HCT116 (cell line): Measurements from ENCODE around the gene RPL10A. TPM values are rescaled to one million over a fixed set of nuclear protein-coding genes. Genes with fewer than 3 reads are reported as not detected.

Experiments
- ATAC-seq: fragments of 200-7000 bp; cut with Tn5 transposase; 2 replicates; pipeline ENCODE4 v1.9.1; 2020; ENCODE audit warnings: mild to moderate bottlenecking, moderate library complexity
- BruUV-seq: library from RNA; stranded (reverse); fragments of 400-500 nt; replicated peaks from 2 replicates; lab custom pipeline; 2021; lab: Mats Ljungman, UMichigan
- CTCF ChIA-PET: fragments of 300-600 bp; sonication (Branson Sonifier 250); formaldehyde crosslinking; loops from one replicate; lab custom pipeline; 2021; ENCODE audit warnings: antibody characterized with exemption; lab: Charles Lee
- POLR2A ChIA-PET: fragments of 300-600, 350-600 bp; sonication (Branson Sonifier 250); formaldehyde crosslinking; loops from one replicate; lab custom pipeline; 2021; ENCODE audit warnings: antibody characterized with exemption; lab: Charles Lee
- RAD21 ChIA-PET, 2 experiments: fragments of 300-600 bp; sonication (Branson Sonifier 250); formaldehyde crosslinking; loops; one replicate each; lab custom pipeline; 2023; ENCODE audit warnings: low total read pairs in 2 of 2; ENCODE audit not compliant: uncharacterized antibody in 2 of 2, unreplicated experiment in 2 of 2, low non-redundant PET in 1 of 2; lab: Charles Lee
- DNase-seq: peaks from one replicate; pipeline ENCODE4 v3.0.0-alpha.2; 2010; ENCODE audit warnings: low read depth, low spot score
- H2AFZ ChIP-seq: fragments of 200-600 bp; shearing (Covaris generic), sonication (generic); 2 replicates; pipeline ENCODE4 v1.6.1; 2017; ENCODE audit warnings: low read depth, mixed run types, mixed read lengths, antibody characterized with exemption, low read length; ENCODE audit not compliant: poor library complexity, severe bottlenecking
- H3K27ac ChIP-seq: 2 replicates; pipeline ENCODE4 v1.5.1; 2012; ENCODE audit warnings: low read depth, low read length
- H3K27me3 ChIP-seq: fragments of 200-600 bp; sonication (generic); 2 replicates; pipeline ENCODE4 v1.6.1; 2016; ENCODE audit warnings: mixed run types, low read length, mixed read lengths; ENCODE audit not compliant: insufficient read depth
- H3K36me3 ChIP-seq, 2 experiments: fragments of 200-500 bp in 1 of 2; fragments of 200-600 bp in 1 of 2; sonication (Bioruptor generic) in 1 of 2; sonication (generic) in 1 of 2; 2 replicates each; pipeline versions ENCODE4 v1.5.1 to v1.6.1; 2014 to 2016; ENCODE audit warnings: low read length in 2 of 2, inconsistent platforms in 1 of 2, mixed read lengths in 1 of 2, mixed run types in 1 of 2; ENCODE audit not compliant: insufficient read depth in 2 of 2, control insufficient read depth in 1 of 2
- H3K4me1 ChIP-seq, 2 experiments: fragments of 200-600 bp in 1 of 2; sonication (generic) in 1 of 2; 2 replicates each; pipeline versions ENCODE4 v1.5.1 to v1.6.1; 2012 to 2017; ENCODE audit warnings: low read length in 2 of 2, inconsistent platforms in 1 of 2, mild to moderate bottlenecking in 1 of 2, mixed read lengths in 1 of 2, mixed run types in 1 of 2, moderate library complexity in 1 of 2; ENCODE audit not compliant: insufficient read depth in 2 of 2, control insufficient read depth in 1 of 2
- H3K4me2 ChIP-seq: fragments of 200-600 bp; sonication (generic); 2 replicates; pipeline ENCODE4 v1.6.1; 2017; ENCODE audit warnings: mixed run types, low read length, mixed read lengths
- H3K4me3 ChIP-seq, 2 experiments: fragments of 200-600 bp in 1 of 2; sonication (generic) in 1 of 2; replicated peaks in 1 of 2; 2 replicates each; pipeline ENCODE4 v1.5.1; 2011 to 2016; ENCODE audit warnings: low read length in 2 of 2, control low read depth in 1 of 2, low read depth in 1 of 2, mild to moderate bottlenecking in 1 of 2, mixed read lengths in 1 of 2, mixed run types in 1 of 2
- H3K79me2 ChIP-seq: fragments of 200-600 bp; sonication (generic); 2 replicates; pipeline ENCODE4 v1.6.1; 2017; ENCODE audit warnings: mild to moderate bottlenecking, mixed run types, low read length, moderate library complexity, mixed read lengths; ENCODE audit not compliant: insufficient read depth
- H3K9ac ChIP-seq: fragments of 200-600 bp; sonication (generic); 2 replicates; pipeline ENCODE4 v1.6.1; 2016; ENCODE audit warnings: low read length, mixed read lengths
- H3K9me2 ChIP-seq: fragments of 200-600 bp; sonication (generic), shearing (Covaris generic); 2 replicates; pipeline ENCODE4 v1.6.1; 2017; ENCODE audit warnings: mixed run types, mild to moderate bottlenecking, moderate library complexity; ENCODE audit not compliant: insufficient read depth
- H3K9me3 ChIP-seq, 2 experiments: fragments of 200-500 bp in 1 of 2; fragments of 200-600 bp in 1 of 2; sonication (Bioruptor generic) in 1 of 2; sonication (generic) in 1 of 2; 2 replicates each; pipeline ENCODE4 v1.6.1; 2014 to 2017; ENCODE audit warnings: low read length in 2 of 2, mixed read lengths in 2 of 2, inconsistent platforms in 1 of 2, low read depth in 1 of 2, mild to moderate bottlenecking in 1 of 2, mixed run types in 1 of 2, moderate library complexity in 1 of 2; ENCODE audit not compliant: control insufficient read depth in 1 of 2, insufficient read depth in 1 of 2
- H4K20me1 ChIP-seq: fragments of 200-600 bp; sonication (generic), shearing (Covaris generic); 2 replicates; pipeline ENCODE4 v1.6.1; 2017; ENCODE audit warnings: mixed run types, mild to moderate bottlenecking, moderate library complexity; ENCODE audit not compliant: insufficient read depth
- ATF3 ChIP-seq: IDR thresholded peaks from 2 replicates; pipeline ENCODE4 v1.6.1; 2012
- CBX3 ChIP-seq: IDR thresholded peaks from 2 replicates; pipeline ENCODE4 v1.6.1; 2012; ENCODE audit warnings: low read depth
- CTCF ChIP-seq, 3 experiments: fragments of 200-600 bp in 1 of 3; sonication (generic) in 1 of 3; IDR thresholded peaks in 2 of 3; conservative IDR thresholded peaks in 1 of 3; 2 replicates each; pipeline ENCODE4 v1.5.1; 2012 to 2017; ENCODE audit warnings: low read depth in 2 of 3, low read length in 2 of 3, antibody characterized with exemption in 1 of 3, borderline replicate concordance in 1 of 3, control low read depth in 1 of 3, mild to moderate bottlenecking in 1 of 3, mixed read lengths in 1 of 3, mixed run types in 1 of 3, moderate library complexity in 1 of 3; ENCODE audit not compliant: insufficient read depth in 1 of 3
- EGR1 ChIP-seq: IDR thresholded peaks from 2 replicates; pipeline ENCODE4 v1.6.1; 2012; ENCODE audit warnings: low read depth
- ELF1 ChIP-seq: IDR thresholded peaks from 2 replicates; pipeline ENCODE4 v1.6.1; 2012; ENCODE audit warnings: low read depth, borderline replicate concordance
- EZH2 ChIP-seq: fragments of 200-600 bp; sonication (generic); IDR thresholded peaks from 2 replicates; pipeline ENCODE4 v1.6.1; 2017; ENCODE audit warnings: antibody characterized with exemption, mixed run types
- EZH2phosphoT487 ChIP-seq: fragments of 200-600 bp; IDR thresholded peaks from 2 replicates; pipeline ENCODE4 v1.6.1; 2018; ENCODE audit warnings: antibody characterized with exemption, borderline replicate concordance
- FOSL1 ChIP-seq: IDR thresholded peaks from 2 replicates; pipeline ENCODE4 v1.6.1; 2012; ENCODE audit warnings: low read depth
- JUND ChIP-seq: IDR thresholded peaks from 2 replicates; pipeline ENCODE4 v1.6.1; 2012
- MAX ChIP-seq: IDR thresholded peaks from 2 replicates; pipeline ENCODE4 v1.6.1; 2012
- POLR2A ChIP-seq: IDR thresholded peaks from 2 replicates; pipeline ENCODE4 v1.7.0; 2011; ENCODE audit warnings: borderline replicate concordance; ENCODE audit not compliant: insufficient read depth, insufficient read length; ENCODE audit errors: extremely low read depth
- POLR2AphosphoS5 ChIP-seq: IDR thresholded peaks from 2 replicates; pipeline ENCODE4 v1.6.1; 2011; ENCODE audit warnings: mild to moderate bottlenecking, low read depth, low read length, moderate library complexity
- RAD21 ChIP-seq: IDR thresholded peaks from 2 replicates; pipeline ENCODE4 v1.6.1; 2012; ENCODE audit warnings: low read depth, mild to moderate bottlenecking
- REST ChIP-seq: IDR thresholded peaks from 2 replicates; pipeline ENCODE4 v1.6.1; 2012; ENCODE audit warnings: low read depth
- SP1 ChIP-seq: IDR thresholded peaks from 2 replicates; pipeline ENCODE4 v1.6.1; 2012; ENCODE audit warnings: low read depth
- SRF ChIP-seq: IDR thresholded peaks from 2 replicates; pipeline ENCODE4 v1.6.1; 2012; ENCODE audit warnings: low read depth
- YY1 ChIP-seq: IDR thresholded peaks from 2 replicates; pipeline ENCODE4 v1.6.1; 2011; ENCODE audit warnings: low read length, low read depth, moderate library complexity, mild to moderate bottlenecking; ENCODE audit not compliant: insufficient replicate concordance; ENCODE audit errors: extremely low read depth
- ZBTB33 ChIP-seq: IDR thresholded peaks from 2 replicates; pipeline ENCODE4 v1.6.1; 2011; ENCODE audit warnings: mild to moderate bottlenecking, low read length, moderate library complexity; ENCODE audit not compliant: insufficient replicate concordance; ENCODE audit errors: extremely low read depth
- ZNF274 ChIP-seq: fragments of 200-500 bp; sonication (Bioruptor generic); IDR thresholded peaks from 2 replicates; pipeline ENCODE4 v1.6.1; 2014; ENCODE audit warnings: mild to moderate bottlenecking, low read depth, low read length, inconsistent platforms
- intact Hi-C: fragments of 100-400 bp; cut with micrococcal nuclease; formaldehyde crosslinking; loops from 2 replicates; pipeline ENCODE4 v1.10.0; 2022
- total RNA-seq: library from RNA; stranded (reverse); gene quantifications from one replicate; pipeline ENCODE4 v1.2.1, GENCODE V29; 2021; ENCODE audit not compliant: unreplicated experiment

RPL10A gene
- total RNA-seq, 1 experiment from 2014 or later = 1,981 TPM

GRCh38 chr6:35436071-35436857 is 31.9 kb upstream of the RPL10A start:
- Histone ChIP-seq H4K20me1 (no peaks in the 10 kb centered on the region), H3K4me3 (no peak overlapping the region), H3K4me1 (no peaks in the 10 kb centered on the region), H2AFZ (no peak overlapping the region), H3K9ac (no peak overlapping the region), H3K9me3 (no peaks in the 10 kb centered on the region), H3K79me2 (no peaks in the 10 kb centered on the region), H3K27ac (no peak overlapping the region), H3K9me2 (no peaks in the 10 kb centered on the region), H3K27me3 (no peaks in the 10 kb centered on the region), H3K4me2 (no peak overlapping the region), H3K36me3 (no peaks in the 10 kb centered on the region)
- DNase-seq (no peak), ATAC-seq (no peak)
- intact Hi-C loops = no loop called here
- ChIA-PET RAD21 (no interaction called here), CTCF (interaction anchor here (1.0 kb wide), 1 partner anchor 95 kb away, joined by 3 read pairs; the partner anchor contains the start of gene PPARD), POLR2A (no interaction called here)
- BruUV-seq = no TSS peak
- no peak for TF ChIP-seq POLR2AphosphoS5
- TF ChIP-seq YY1 = no peak
- no peak for TF ChIP-seq ZNF274
- TF ChIP-seq ATF3 = no peak
- no peak for TF ChIP-seq POLR2A
- no peak for TF ChIP-seq ZBTB33
- TF ChIP-seq RAD21 = no peak
- no peak for TF ChIP-seq SP1
- TF ChIP-seq REST = no peak
- no peak for TF ChIP-seq FOSL1
- TF ChIP-seq EGR1 = no peak
- no peak for TF ChIP-seq CBX3
- no peak for TF ChIP-seq SRF
- no peak for TF ChIP-seq MAX
- no peak for TF ChIP-seq ELF1
- TF ChIP-seq CTCF (IDR thresholded peaks at IDR 0.05 in 2 of 3, conservative IDR thresholded peaks at IDR 0.05 in 1 of 3; ENCODE audit: borderline replicate concordance in 1 of 3, insufficient read depth in 1 of 3, low read depth in 2 of 3, low read length in 2 of 3) = no peak
- TF ChIP-seq JUND = no peak
- TF ChIP-seq EZH2 = no peak
- TF ChIP-seq EZH2phosphoT487 = no peak
